HepG2 (cell line): Measurements from ENCODE around the gene CDC42BPG. TPM values are rescaled to one million over a fixed set of nuclear protein-coding genes. Genes with fewer than 3 reads are reported as not detected.

ENCODE experiments used
- ATAD3A ChIP-seq: sonication (generic); formaldehyde crosslinking; IDR thresholded peaks from 2 replicates; pipeline ENCODE4 v1.4.0; 2020; ENCODE audit warnings: missing genetic modification reagents
- ATM ChIP-seq: fragments of 450-650 bp; IDR thresholded peaks from 2 replicates; pipeline ENCODE4 v1.7.1; 2017; ENCODE audit warnings: mild to moderate bottlenecking, borderline replicate concordance
- DMAP1 ChIP-seq: IDR thresholded peaks from 2 replicates; pipeline ENCODE4 v1.6.1; 2016
- ELF3 ChIP-seq: IDR thresholded peaks from 2 replicates; pipeline ENCODE4 v1.6.1; 2016; ENCODE audit warnings: missing genetic modification reagents, missing compliant biosample characterization
- FOXP4 ChIP-seq: sonication (generic); formaldehyde crosslinking; IDR thresholded peaks from 2 replicates; pipeline ENCODE4 v1.4.0; 2020; ENCODE audit warnings: missing genetic modification reagents
- HNF1A ChIP-seq, 2 experiments: sonication (generic) in 1 of 2; formaldehyde crosslinking in 1 of 2; IDR thresholded peaks; 2 replicates each; pipeline versions ENCODE4 v1.4.0 to v1.6.1; 2016 to 2020; ENCODE audit warnings: borderline replicate concordance in 1 of 2, low read depth in 1 of 2, mild to moderate bottlenecking in 1 of 2, missing genetic modification reagents in 1 of 2
- KDM2A ChIP-seq: sonication (generic); formaldehyde crosslinking; IDR thresholded peaks from 2 replicates; pipeline ENCODE4 v1.4.0; 2020; ENCODE audit warnings: low read depth, missing genetic modification reagents, borderline replicate concordance
- MATR3 ChIP-seq: sonication (generic); formaldehyde crosslinking; IDR thresholded peaks from 2 replicates; pipeline ENCODE4 v1.4.0; 2020; ENCODE audit warnings: missing genetic modification reagents
- MTERF4 ChIP-seq: sonication (generic); formaldehyde crosslinking; IDR thresholded peaks from 2 replicates; pipeline ENCODE4 v1.8.0; 2023; ENCODE audit warnings: mild to moderate bottlenecking, missing genetic modification reagents
- MTF1 ChIP-seq: sonication (generic); formaldehyde crosslinking; IDR thresholded peaks from 2 replicates; pipeline ENCODE4 v1.5.0; 2020; ENCODE audit warnings: missing genetic modification reagents
- MYPOP ChIP-seq: sonication (generic); formaldehyde crosslinking; IDR thresholded peaks from 2 replicates; pipeline ENCODE4 v1.8.1; 2023; ENCODE audit warnings: mild to moderate bottlenecking, moderate library complexity, missing genetic modification reagents
- NR2F6 ChIP-seq, 2 experiments: IDR thresholded peaks; 2 replicates each; pipeline ENCODE4 v1.6.1; 2016; ENCODE audit warnings: antibody characterized with exemption in 1 of 2, mild to moderate bottlenecking in 1 of 2
- POLR2A ChIP-seq, 2 experiments: IDR thresholded peaks; 2 replicates each; pipeline ENCODE4 v1.6.1; 2011; ENCODE audit warnings: low read depth in 2 of 2, low read length in 2 of 2, mild to moderate bottlenecking in 1 of 2, moderate library complexity in 1 of 2; ENCODE audit not compliant: insufficient read depth in 1 of 2
- RXRB ChIP-seq: IDR thresholded peaks from 2 replicates; pipeline ENCODE4 v1.6.1; 2016; ENCODE audit warnings: borderline replicate concordance, missing genetic modification reagents, missing compliant biosample characterization
- SAP130 ChIP-seq: IDR thresholded peaks from 2 replicates; pipeline ENCODE4 v1.6.1; 2016; ENCODE audit warnings: low read depth
- SIN3A ChIP-seq: IDR thresholded peaks from 2 replicates; pipeline ENCODE4 v1.6.1; 2011; ENCODE audit warnings: low read depth, mild to moderate bottlenecking, control low read depth, low read length, borderline replicate concordance
- ZFP82 ChIP-seq: sonication (generic); formaldehyde crosslinking; IDR thresholded peaks from 2 replicates; pipeline ENCODE4 v1.5.1; 2020; ENCODE audit warnings: mild to moderate bottlenecking, missing genetic modification reagents, borderline replicate concordance
- ZSCAN12 ChIP-seq: sonication (generic); formaldehyde crosslinking; IDR thresholded peaks from 2 replicates; pipeline ENCODE4 v1.9.0; 2021; ENCODE audit warnings: mild to moderate bottlenecking, missing genetic modification reagents
- ZSCAN31 ChIP-seq: sonication (generic); formaldehyde crosslinking; IDR thresholded peaks from 2 replicates; pipeline ENCODE4 v1.5.0; 2020; ENCODE audit warnings: low read depth, mild to moderate bottlenecking, missing genetic modification reagents
- polyA plus RNA-seq, 8 experiments: library from polyadenylated mRNA; depleted of rRNA in 3 of 8; stranded (reverse) in 7 of 8; unstranded in 1 of 8; fragments of >200 nt; fragmentation: Illumina TruSeq in 4 of 8; extraction: Trizol in 4 of 8; gene quantifications; 2 replicates each; pipeline versions ENCODE4 v1.2.1 to v1.2.3, GENCODE V29; 2011 to 2016; ENCODE audit warnings: low read depth in 4 of 8, missing spikeins in 1 of 8, mixed read lengths in 1 of 8; ENCODE audit not compliant: insufficient read depth in 1 of 8
- total RNA-seq, 5 experiments: library from RNA; depleted of rRNA; stranded (reverse); fragments of >200 nt; fragmentation: Illumina TruSeq; extraction: Trizol; gene quantifications; 2 replicates each; pipeline ENCODE4 v1.2.3, GENCODE V29; 2016; ENCODE audit warnings: low read depth in 1 of 5

The CDC42BPG gene
- total and polyA plus RNA-seq, 2 of the 13 experiments (the other 11 are each of a cell fraction or from before 2014, with no cell fraction given), result 0.55 to 1.4 TPM

- no peak; the same call in 1 of the 2 replicates for TF ChIP-seq HNF1A (IDR thresholded peaks at IDR 0.05; ENCODE audit: low read depth)
- peak; percentile 55; the same call in 1 of the 2 replicates for TF ChIP-seq HNF1A (CRISPR knock-in tag; IDR thresholded peaks at IDR 0.05; ENCODE audit: borderline replicate concordance)
- TF ChIP-seq NR2F6 (IDR thresholded peaks at IDR 0.05), result peak; percentile 19; the same call in 1 of the 2 replicates
- no peak; the same call in none of the 2 replicates for TF ChIP-seq NR2F6 (CRISPR knock-in tag; IDR thresholded peaks at IDR 0.05)
- no peak for TF ChIP-seq ZSCAN12 (CRISPR knock-in tag)
- no peak for TF ChIP-seq MATR3 (CRISPR knock-in tag)
- peak; percentile 38; the same call in 1 of the 2 replicates for TF ChIP-seq FOXP4
- peak; percentile 64; the same call in 1 of the 2 replicates for TF ChIP-seq SIN3A
- no peak for TF ChIP-seq ATAD3A (CRISPR knock-in tag)
- peak; percentile 64; the same call in 1 of the 2 replicates for TF ChIP-seq MTERF4 (CRISPR knock-in tag)
- TF ChIP-seq ATM, result no peak
- peak; percentile 63; the same call in 1 of the 2 replicates for TF ChIP-seq RXRB (CRISPR knock-in tag)
- peak; percentile 45 to 86 for TF ChIP-seq POLR2A (IDR thresholded peaks at IDR 0.05; ENCODE audit: insufficient read depth in 1 of 2, low read depth in 2 of 2, low read length in 2 of 2)
- TF ChIP-seq ZSCAN31 (CRISPR knock-in tag), result 0 out of 2 replicates have a peak, but pooled peaks have one; percentile 54
- peak; percentile 55 for TF ChIP-seq ELF3
- 0 out of 2 replicates have a peak, but pooled peaks have one; percentile 37 for TF ChIP-seq ZFP82
- TF ChIP-seq DMAP1 (CRISPR knock-in tag), result peak; percentile 20; the same call in 1 of the 2 replicates
- TF ChIP-seq SAP130 (CRISPR knock-in tag), result peak; percentile 86
- peak; percentile 54 for TF ChIP-seq KDM2A (CRISPR knock-in tag)
- TF ChIP-seq MYPOP (CRISPR knock-in tag), result peak; percentile 73; the same call in 1 of the 2 replicates
- TF ChIP-seq MTF1, result no peak
Observed at GRCh38 chr11:64810271-64810890, 34.1 kb downstream of the CDC42BPG start, which contains the start of gene MEN1 (continued).
